Effector memory CD4-positive, alpha-beta T cell (primary cell): ENCODE measurements around the gene GPBP1.

ENCODE experiments used
- DNase-seq, 3 donors: peaks; one replicate each; pipeline ENCODE4 v3.0.0-alpha.2; 2020
- H3K27ac ChIP-seq: 2 replicates; pipeline ENCODE4 v1.7.0; 2013; ENCODE audit warnings: mild to moderate bottlenecking, low read length, moderate library complexity; ENCODE audit not compliant: insufficient read depth, poor library complexity, severe bottlenecking
- H3K27me3 ChIP-seq: replicated peaks from 2 replicates; pipeline ENCODE4 v1.7.0; 2013; ENCODE audit warnings: mild to moderate bottlenecking, low read length; ENCODE audit not compliant: insufficient read depth, control insufficient read depth, poor library complexity, severe bottlenecking
- H3K36me3 ChIP-seq: 2 replicates; pipeline ENCODE4 v1.7.0; 2013; ENCODE audit warnings: mild to moderate bottlenecking, low read length, moderate library complexity; ENCODE audit not compliant: control insufficient read depth, insufficient read depth
- H3K4me1 ChIP-seq: 2 replicates; pipeline ENCODE4 v1.7.0; 2013; ENCODE audit warnings: low read length, mild to moderate bottlenecking; ENCODE audit not compliant: control insufficient read depth, insufficient read depth, poor library complexity, severe bottlenecking
- H3K4me3 ChIP-seq: 2 replicates; pipeline ENCODE4 v1.7.0; 2013; ENCODE audit warnings: low read length, low read depth, mild to moderate bottlenecking; ENCODE audit not compliant: insufficient read depth, poor library complexity, severe bottlenecking
- H3K9me3 ChIP-seq: 2 replicates; pipeline ENCODE4 v1.7.0; 2013; ENCODE audit warnings: mild to moderate bottlenecking, low read length, moderate library complexity; ENCODE audit not compliant: control insufficient read depth

Gene GPBP1

GRCh38 chr5:57231607-57232006, 57.7 kb downstream of the GPBP1 start:
- Histone ChIP-seq H3K4me3 (no peak overlapping the region), H3K4me1 (no peaks in the 10 kb centered on the region), H3K9me3 (no peaks in the 10 kb centered on the region), H3K27ac (no peak overlapping the region), H3K27me3 (no peaks in the 10 kb centered on the region), H3K36me3 (peaks cover 42% of the 10 kb centered on the region)
- no peak for DNase-seq

- no peak for DNase-seq
- Histone ChIP-seq H3K9me3 (no peaks in the 10 kb centered on the region), H3K27ac (no peak overlapping the region), H3K4me1 (no peaks in the 10 kb centered on the region), H3K36me3 (peaks cover 49% of the 10 kb centered on the region), H3K27me3 (no peaks in the 10 kb centered on the region), H3K4me3 (no peak overlapping the region)
These were observed 58.6 kb downstream of the GPBP1 start for GRCh38 chr5:57232293-57233033.

GRCh38 chr5:57243286-57244137, 69.7 kb downstream of the GPBP1 start:
- H3K9me3 ChIP-seq = no peaks in the 10 kb centered on the region
- no peak overlapping the region for H3K27ac ChIP-seq
- no peak overlapping the region for H3K4me3 ChIP-seq
- no peaks in the 10 kb centered on the region for H3K27me3 ChIP-seq
- DNase-seq = no peak
- H3K36me3 ChIP-seq = peaks cover 25% of the 10 kb centered on the region
- H3K4me1 ChIP-seq = peaks cover 11% of the 10 kb centered on the region

GRCh38 chr5:57244331-57244730, 70.5 kb downstream of the GPBP1 start:
- H3K27ac ChIP-seq = no peak overlapping the region
- H3K4me1 ChIP-seq = peaks cover 11% of the 10 kb centered on the region
- no peaks in the 10 kb centered on the region for H3K9me3 ChIP-seq
- DNase-seq = no peak
- no peaks in the 10 kb centered on the region for H3K27me3 ChIP-seq
- peaks cover 34% of the 10 kb centered on the region for H3K36me3 ChIP-seq
- H3K4me3 ChIP-seq = no peak overlapping the region

- peak in 1 of 3 donors; percentile 5 for DNase-seq
- H3K4me3 ChIP-seq = no peak overlapping the region
- H3K4me1 ChIP-seq = peaks cover 11% of the 10 kb centered on the region
- H3K36me3 ChIP-seq = peaks cover 44% of the 10 kb centered on the region
- H3K27ac ChIP-seq = no peak overlapping the region
- H3K27me3 ChIP-seq = no peaks in the 10 kb centered on the region
- H3K9me3 ChIP-seq = no peaks in the 10 kb centered on the region
These were observed 72.6 kb downstream of the GPBP1 start for GRCh38 chr5:57246426-57246825.

- no peaks in the 10 kb centered on the region for H3K9me3 ChIP-seq
- H3K27me3 ChIP-seq = no peaks in the 10 kb centered on the region
- peaks cover 52% of the 10 kb centered on the region for H3K36me3 ChIP-seq
- DNase-seq = no peak
- no peak overlapping the region for H3K4me3 ChIP-seq
- no peak overlapping the region for H3K27ac ChIP-seq
- peaks cover 11% of the 10 kb centered on the region for H3K4me1 ChIP-seq
These were observed 73.9 kb downstream of the GPBP1 start for GRCh38 chr5:57247765-57248164.

- Histone ChIP-seq H3K27ac (no peak overlapping the region), H3K27me3 (no peaks in the 10 kb centered on the region), H3K4me1 (peaks cover 7% of the 10 kb centered on the region), H3K9me3 (no peaks in the 10 kb centered on the region), H3K4me3 (no peak overlapping the region), H3K36me3 (peaks cover 64% of the 10 kb centered on the region)
- DNase-seq = no peak
These were observed 75.5 kb downstream of the GPBP1 start for GRCh38 chr5:57249265-57249874.

- H3K9me3 ChIP-seq = no peaks in the 10 kb centered on the region
- DNase-seq = no peak
- no peak overlapping the region for H3K27ac ChIP-seq
- no peak overlapping the region for H3K4me3 ChIP-seq
- no peaks in the 10 kb centered on the region for H3K4me1 ChIP-seq
- peaks cover 61% of the 10 kb centered on the region for H3K36me3 ChIP-seq
- H3K27me3 ChIP-seq = no peaks in the 10 kb centered on the region
These were observed 84.2 kb downstream of the GPBP1 start for GRCh38 chr5:57258052-57258451.

- H3K36me3 ChIP-seq = peaks cover 62% of the 10 kb centered on the region
These were observed 85.1 kb downstream of the GPBP1 start for GRCh38 chr5:57258943-57259342.

GRCh38 chr5:57259704-57260103, 85.8 kb downstream of the GPBP1 start:
- Histone ChIP-seq H3K27me3 (no peaks in the 10 kb centered on the region), H3K4me3 (no peak overlapping the region), H3K36me3 (peaks cover 59% of the 10 kb centered on the region), H3K4me1 (no peaks in the 10 kb centered on the region), H3K9me3 (no peaks in the 10 kb centered on the region), H3K27ac (no peak overlapping the region)
- no peak for DNase-seq

More at GRCh38 chr5:57258943-57259342, 85.1 kb downstream of the GPBP1 start:
- no peaks in the 10 kb centered on the region for H3K9me3 ChIP-seq
- DNase-seq = no peak
- no peaks in the 10 kb centered on the region for H3K27me3 ChIP-seq
- no peaks in the 10 kb centered on the region for H3K4me1 ChIP-seq
- no peak overlapping the region for H3K4me3 ChIP-seq
- no peak overlapping the region for H3K27ac ChIP-seq
